Measurements from ENCODE around the gene BMP2K. TPM values are rescaled to one million over a fixed set of nuclear protein-coding genes. Genes with fewer than 3 reads are reported as not detected.
"Not testable (repeated sequence)": the region's sequence is repeated elsewhere in the genome, so short reads cannot be mapped to it uniquely, and the experiment has no call there.

BMP2K gene
- total RNA-seq, 2 donors from 2014 or later = 15.8 to 18.9 TPM

DNA sequence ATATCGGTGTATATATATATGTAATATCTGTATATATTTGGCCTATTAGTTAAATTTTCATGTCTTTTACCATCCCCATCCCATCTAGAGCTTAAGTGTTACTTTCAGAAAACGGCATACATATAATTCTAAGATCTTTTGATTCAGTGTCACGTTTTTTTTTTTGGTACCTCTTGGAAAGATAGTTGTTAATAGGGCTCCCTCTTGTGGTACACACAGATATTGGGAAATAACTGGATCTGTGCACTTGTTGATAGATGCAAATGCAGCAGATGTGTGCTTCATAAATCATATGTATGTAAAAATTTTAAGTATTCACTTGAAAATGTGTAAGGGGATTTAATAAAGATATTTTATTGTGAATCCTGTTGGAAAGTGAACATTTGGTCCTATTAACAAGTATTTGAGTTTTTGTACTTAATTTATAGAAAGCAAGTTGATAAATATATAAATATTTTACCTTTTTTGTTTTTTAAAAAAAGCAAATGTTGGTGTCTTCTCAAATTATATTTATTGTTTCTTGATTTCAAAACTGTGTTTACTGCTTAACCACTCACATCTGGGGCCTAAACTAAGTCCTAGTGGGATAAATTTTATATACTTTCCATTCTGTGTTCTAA, 88.4 kb downstream of the BMP2K start:
- H3K27me3 ChIP-seq = no peaks in the 10 kb centered on the region
- no peak overlapping the region for H3K27ac ChIP-seq
- H3K4me1 ChIP-seq = peaks cover 5% of the 10 kb centered on the region
- ATAC-seq (peak; percentile 71), DNase-seq (peak in 2 of 4 donors; percentile 15 to 65)
- peaks cover 0 to 4% of the 10 kb centered on the region in 2 donors for H3K36me3 ChIP-seq (replicated peaks in 1 of 2; ENCODE audit: insufficient read depth in 1 of 2, low read depth in 2 of 2)
- no peaks in the 10 kb centered on the region for H3K9me3 ChIP-seq
- H3K4me3 ChIP-seq = no peak overlapping the region
- intact Hi-C loops (cut with DNase I) = loop anchor here (10.0 kb wide), 1 partner anchor 250 kb away; no protein-coding TSS in a partner anchor
- TF ChIP-seq, protein P1, sequence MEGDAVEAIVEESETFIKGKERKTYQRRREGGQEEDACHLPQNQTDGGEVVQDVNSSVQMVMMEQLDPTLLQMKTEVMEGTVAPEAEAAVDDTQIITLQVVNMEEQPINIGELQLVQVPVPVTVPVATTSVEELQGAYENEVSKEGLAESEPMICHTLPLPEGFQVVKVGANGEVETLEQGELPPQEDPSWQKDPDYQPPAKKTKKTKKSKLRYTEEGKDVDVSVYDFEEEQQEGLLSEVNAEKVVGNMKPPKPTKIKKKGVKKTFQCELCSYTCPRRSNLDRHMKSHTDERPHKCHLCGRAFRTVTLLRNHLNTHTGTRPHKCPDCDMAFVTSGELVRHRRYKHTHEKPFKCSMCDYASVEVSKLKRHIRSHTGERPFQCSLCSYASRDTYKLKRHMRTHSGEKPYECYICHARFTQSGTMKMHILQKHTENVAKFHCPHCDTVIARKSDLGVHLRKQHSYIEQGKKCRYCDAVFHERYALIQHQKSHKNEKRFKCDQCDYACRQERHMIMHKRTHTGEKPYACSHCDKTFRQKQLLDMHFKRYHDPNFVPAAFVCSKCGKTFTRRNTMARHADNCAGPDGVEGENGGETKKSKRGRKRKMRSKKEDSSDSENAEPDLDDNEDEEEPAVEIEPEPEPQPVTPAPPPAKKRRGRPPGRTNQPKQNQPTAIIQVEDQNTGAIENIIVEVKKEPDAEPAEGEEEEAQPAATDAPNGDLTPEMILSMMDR (IDR thresholded peaks at IDR 0.05) = peak; percentile 42 to 79 (median 74)
- TF ChIP-seq POLR2A (IDR thresholded peaks at IDR 0.05) = no peak
- WGBS, 2 donors = 30 to 31% methylated on average over 3 of the region's 3 CpGs

DNA sequence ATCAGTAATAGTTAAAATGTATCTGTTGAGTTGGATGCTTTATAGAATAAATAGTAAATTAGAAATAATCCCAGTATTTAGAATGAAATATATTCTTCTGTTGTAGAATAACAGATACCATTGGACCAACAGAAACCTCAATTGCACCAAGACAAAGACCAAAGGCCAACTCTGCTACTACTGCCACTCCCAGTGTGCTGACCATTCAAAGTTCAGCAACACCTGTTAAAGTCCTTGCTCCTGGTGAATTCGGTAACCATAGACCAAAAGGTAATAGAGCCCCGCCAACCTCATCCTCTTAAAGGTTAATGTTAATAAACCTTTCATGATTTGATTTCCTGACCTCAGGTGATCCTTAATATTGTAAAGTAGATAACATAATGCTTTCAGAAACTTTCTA, 89.3 kb downstream of the BMP2K start:
- WGBS, 2 donors = 75 to 94% methylated on average over 2 of the region's 2 CpGs
- ATAC-seq (no peak), DNase-seq (no peak)
- Histone ChIP-seq H3K36me3 (replicated peaks in 1 of 2; ENCODE audit: insufficient read depth in 1 of 2, low read depth in 2 of 2) (peaks cover 0 to 4% of the 10 kb centered on the region in 2 donors), H3K9me3 (no peaks in the 10 kb centered on the region), H3K4me1 (peaks cover 5% of the 10 kb centered on the region), H3K4me3 (no peak overlapping the region), H3K27ac (no peak overlapping the region), H3K27me3 (no peaks in the 10 kb centered on the region)
- TF ChIP-seq POLR2A (IDR thresholded peaks at IDR 0.05) = no peak
- TF ChIP-seq, protein P1 (IDR thresholded peaks at IDR 0.05) = no peak
- intact Hi-C loops (cut with DNase I) = loop anchor here (10.0 kb wide), 1 partner anchor 251 kb away; no protein-coding TSS in a partner anchor

DNA sequence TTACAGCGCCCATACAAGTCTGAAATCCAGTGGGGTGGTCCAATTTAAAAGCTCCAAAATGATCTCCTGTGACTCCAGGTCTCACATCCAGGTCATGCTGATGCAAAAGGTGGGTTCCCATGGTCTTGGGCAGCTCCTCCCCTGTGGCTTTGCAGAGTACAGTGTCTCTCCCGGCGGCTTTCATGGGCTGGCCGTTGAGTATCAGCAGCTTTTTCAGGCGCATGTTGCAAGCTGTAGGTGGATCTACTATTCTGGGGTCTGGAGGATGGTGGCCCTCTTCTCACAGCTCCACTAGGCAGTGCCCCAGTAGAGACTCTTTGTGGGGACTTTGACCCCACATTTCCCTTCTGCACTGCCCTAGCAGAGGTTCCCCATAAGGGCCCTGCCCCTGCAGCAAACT, 92.6 kb downstream of the BMP2K start:
- 91 to 94% methylated on average over 5 of the region's 5 CpGs for WGBS, 2 donors
- not testable (repeated sequence) for H3K27ac ChIP-seq, H3K27me3 ChIP-seq, ATAC-seq, H3K4me1 ChIP-seq, DNase-seq, H3K9me3 ChIP-seq, H3K4me3 ChIP-seq
- peaks cover 0 to 15% of the 10 kb centered on the region in 2 donors for H3K36me3 ChIP-seq (replicated peaks in 1 of 2; ENCODE audit: insufficient read depth in 1 of 2, low read depth in 2 of 2)
- intact Hi-C loops (cut with DNase I) = loop anchor here (10.0 kb wide), 1 partner anchor 254 kb away; no protein-coding TSS in a partner anchor

DNA sequence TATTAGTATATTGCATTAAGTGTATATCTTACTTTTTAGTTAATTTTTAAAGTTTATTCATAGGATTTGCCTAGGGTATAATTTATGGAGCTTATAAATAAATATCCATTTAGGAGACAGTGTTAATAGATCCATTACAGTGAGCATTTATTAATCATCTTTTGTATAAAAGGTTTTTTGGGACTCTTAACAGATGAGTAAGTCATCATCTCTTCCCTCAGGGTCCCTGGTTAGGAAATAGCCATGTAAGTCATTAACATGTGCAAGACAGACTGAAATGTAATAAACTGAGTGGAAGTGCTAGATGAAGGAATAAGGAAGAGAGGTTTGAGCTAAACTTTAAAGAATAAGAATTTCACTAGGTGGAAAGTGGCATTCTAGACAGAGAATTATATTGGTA, 93.9 kb downstream of the BMP2K start:
- no peak for DNase-seq
- Histone ChIP-seq H3K4me1 (no peaks in the 10 kb centered on the region), H3K27me3 (no peaks in the 10 kb centered on the region), H3K4me3 (no peak overlapping the region), H3K36me3 (replicated peaks in 1 of 2; ENCODE audit: insufficient read depth in 1 of 2, low read depth in 2 of 2) (peaks cover 0 to 16% of the 10 kb centered on the region in 2 donors), H3K9me3 (no peaks in the 10 kb centered on the region), H3K27ac (no peak overlapping the region)
- intact Hi-C loops (cut with DNase I) = no loop called here
- TF ChIP-seq, protein P1 (IDR thresholded peaks at IDR 0.05) = no peak
- no peak for TF ChIP-seq POLR2A (IDR thresholded peaks at IDR 0.05)
- ATAC-seq = no peak

DNA sequence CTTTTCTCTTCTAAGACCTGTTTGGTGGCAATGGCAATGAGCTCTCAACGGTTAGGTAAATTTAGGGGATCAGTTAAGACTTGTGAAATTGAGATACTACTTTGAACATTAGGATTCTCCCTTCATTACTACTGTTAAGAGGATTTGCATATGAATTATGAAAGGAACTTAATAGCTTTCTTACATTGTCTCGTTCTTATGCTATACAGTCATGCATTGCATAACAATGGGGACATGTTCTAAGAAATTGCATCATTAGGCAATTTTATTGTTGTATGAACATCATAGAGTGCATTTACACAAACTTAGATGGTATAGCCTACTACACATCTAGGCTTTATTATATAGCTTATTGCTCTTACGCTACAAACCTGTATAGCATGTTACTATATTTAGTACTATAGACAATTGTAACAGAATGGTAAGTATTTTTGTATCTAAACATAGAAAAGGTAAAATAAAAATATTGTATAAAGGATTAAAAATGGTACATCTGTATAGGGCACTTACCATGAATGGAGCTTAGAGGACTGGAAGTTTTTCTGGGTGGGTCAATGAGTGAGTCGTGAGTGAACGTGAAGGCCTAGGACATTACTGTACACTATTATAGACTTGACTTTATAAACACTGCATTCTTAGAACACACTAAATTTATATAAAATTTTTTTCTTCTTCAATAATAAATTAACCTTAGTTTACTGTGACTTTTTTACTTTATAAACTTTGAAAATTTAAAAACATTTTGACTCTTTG, 100.6 kb downstream of the BMP2K start:
- WGBS, 2 donors = 85 to 90% methylated on average over 5 of the region's 5 CpGs
- Histone ChIP-seq H3K36me3 (replicated peaks in 1 of 2; ENCODE audit: insufficient read depth in 1 of 2, low read depth in 2 of 2) (peaks cover 0 to 15% of the 10 kb centered on the region in 2 donors), H3K27ac (no peak overlapping the region), H3K4me3 (no peak overlapping the region), H3K9me3 (no peaks in the 10 kb centered on the region), H3K27me3 (no peaks in the 10 kb centered on the region), H3K4me1 (no peaks in the 10 kb centered on the region)
- intact Hi-C loops (cut with DNase I) = no loop called here
- TF ChIP-seq, protein P1 (IDR thresholded peaks at IDR 0.05) = no peak
- ATAC-seq (no peak), DNase-seq (no peak)
